GM23338 (cell line): ENCODE results near the gene KIF24. TPM values are rescaled to one million over a fixed set of nuclear protein-coding genes. Genes with fewer than 3 reads are reported as not detected.

ENCODE experiments used
- ATAC-seq: fragments of 200-7000 bp; cut with Tn5 transposase; 3 replicates; pipeline ENCODE4 v1.9.1; 2020
- DNase-seq: peaks from one replicate; pipeline ENCODE4 v3.0.0-alpha.2; 2015; ENCODE audit warnings: low spot score
- H2AFZ ChIP-seq: fragments of 200-600 bp; sonication (generic); 2 replicates; pipeline ENCODE4 v1.8.0; 2016; ENCODE audit warnings: antibody characterized with exemption, mild to moderate bottlenecking, moderate library complexity
- H3F3A ChIP-seq: fragments of 200-600 bp; sonication (generic); replicated peaks from 2 replicates; pipeline ENCODE4 v1.8.0; 2017; ENCODE audit warnings: antibody characterized with exemption, mixed run types, low read depth
- H3K27ac ChIP-seq: fragments of 200-600 bp; sonication (generic); 2 replicates; pipeline ENCODE4 v1.6.1; 2016; ENCODE audit warnings: low read depth
- H3K27me3 ChIP-seq: fragments of 200-600 bp; sonication (generic); 2 replicates; pipeline ENCODE4 v1.8.0; 2016; ENCODE audit warnings: mild to moderate bottlenecking, mixed run types, moderate library complexity; ENCODE audit not compliant: insufficient read depth
- H3K36me3 ChIP-seq: fragments of 200-600 bp; sonication (generic); 2 replicates; pipeline ENCODE4 v1.8.0; 2016; ENCODE audit warnings: mild to moderate bottlenecking; ENCODE audit not compliant: insufficient read depth
- H3K4me1 ChIP-seq: fragments of 200-600 bp; sonication (generic); 2 replicates; pipeline ENCODE4 v1.8.0; 2016; ENCODE audit warnings: mild to moderate bottlenecking, moderate library complexity; ENCODE audit not compliant: insufficient read depth
- H3K4me2 ChIP-seq: fragments of 200-600 bp; sonication (generic); 2 replicates; pipeline ENCODE4 v1.7.1; 2017; ENCODE audit warnings: mixed run types
- H3K4me3 ChIP-seq: fragments of 200-600 bp; sonication (generic); 2 replicates; pipeline ENCODE4 v1.6.1; 2016; ENCODE audit warnings: mixed run types
- H3K79me2 ChIP-seq: fragments of 200-600 bp; sonication (generic); replicated peaks from 2 replicates; pipeline ENCODE4 v1.8.0; 2017; ENCODE audit warnings: mild to moderate bottlenecking; ENCODE audit not compliant: insufficient read depth
- H3K9me2 ChIP-seq: fragments of 200-600 bp; sonication (generic); 2 replicates; pipeline ENCODE4 v1.8.0; 2017; ENCODE audit not compliant: insufficient read depth
- H4K20me1 ChIP-seq: fragments of 200-600 bp; sonication (generic); replicated peaks from 2 replicates; pipeline ENCODE4 v1.8.0; 2017; ENCODE audit warnings: mild to moderate bottlenecking; ENCODE audit not compliant: insufficient read depth
- H3K27ac Mint-ChIP-seq: 2 replicates; pipeline ENCODE4 v1.8.0; 2020; ENCODE audit warnings: inconsistent platforms, mild to moderate bottlenecking, moderate library complexity, mixed read lengths
- H3K27me3 Mint-ChIP-seq: 3 replicates; pipeline ENCODE4 v1.8.0; 2022; ENCODE audit warnings: low read depth, mild to moderate bottlenecking, moderate library complexity, mixed read lengths, inconsistent platforms; ENCODE audit not compliant: insufficient read depth, poor library complexity
- H3K36me3 Mint-ChIP-seq: 3 replicates; pipeline ENCODE4 v1.8.0; 2021; ENCODE audit warnings: low read depth, mild to moderate bottlenecking, inconsistent platforms, moderate library complexity, mixed read lengths
- H3K4me1 Mint-ChIP-seq: 3 replicates; pipeline ENCODE4 v1.8.0; 2020; ENCODE audit warnings: mild to moderate bottlenecking, inconsistent platforms, mixed read lengths
- H3K4me3 Mint-ChIP-seq: 3 replicates; pipeline ENCODE4 v1.8.0; 2021; ENCODE audit warnings: moderate library complexity, mild to moderate bottlenecking, inconsistent platforms, mixed read lengths
- H3K9me3 Mint-ChIP-seq: 3 replicates; pipeline ENCODE4 v1.8.0; 2020; ENCODE audit warnings: moderate library complexity, mild to moderate bottlenecking, inconsistent platforms, mixed read lengths
- CREB1 ChIP-seq: fragments of 250-450 bp; sonication (Bioruptor Pico); IDR thresholded peaks from 2 replicates; pipeline ENCODE4 v1.5.0; 2020; ENCODE audit warnings: low read depth, mild to moderate bottlenecking, moderate library complexity
- EZH2phosphoT487 ChIP-seq: fragments of 200-600 bp; sonication (generic); IDR thresholded peaks from one replicate; pipeline ENCODE4 v1.8.1; 2018; ENCODE audit warnings: antibody characterized with exemption; ENCODE audit not compliant: unreplicated experiment
- REST ChIP-seq: IDR thresholded peaks from one replicate; pipeline ENCODE4 v1.6.1; 2018; ENCODE audit warnings: antibody characterized with exemption; ENCODE audit not compliant: unreplicated experiment
- STAT1 ChIP-seq: IDR thresholded peaks from one replicate; pipeline ENCODE4 v1.6.1; 2016; ENCODE audit warnings: antibody characterized with exemption; ENCODE audit not compliant: unreplicated experiment
- ZNF114 ChIP-seq: fragments of 250-450 bp; sonication (Bioruptor Pico); IDR thresholded peaks from 2 replicates; pipeline ENCODE4 v1.5.0; 2020; ENCODE audit warnings: mild to moderate bottlenecking, moderate library complexity
- polyA plus RNA-seq: library from polyadenylated mRNA; unstranded; fragments of >200 nt; fragmentation: Nextera tagmentation; extraction: Ambion mirVana; gene quantifications from 2 replicates; pipeline ENCODE4 v1.2.1, GENCODE V29; 2016
- total RNA-seq: library from RNA; depleted of rRNA; stranded (reverse); fragments of >200 nt; shearing (Covaris generic); gene quantifications from 2 replicates; pipeline ENCODE4 v1.2.3, GENCODE V29; 2014
- TF ChIP-seq, protein P1 (sequence below): fragments of 250-450 bp; sonication (Bioruptor Pico); IDR thresholded peaks from 2 replicates; pipeline ENCODE4 v1.5.0; 2020; ENCODE audit warnings: mild to moderate bottlenecking, moderate library complexity
- TF ChIP-seq, protein P2 (sequence below), 2 experiments: fragments of 200-600 bp in 1 of 2; sonication (generic) in 1 of 2; conservative IDR thresholded peaks; 2 replicates each; pipeline versions ENCODE4 v1.5.1 to v1.6.1; 2016 to 2017; ENCODE audit warnings: antibody characterized with exemption in 2 of 2, low read depth in 2 of 2, mild to moderate bottlenecking in 2 of 2, moderate library complexity in 1 of 2

The KIF24 gene
- total and polyA plus RNA-seq, 2 experiments from 2014 or later: 1.3 to 4.4 TPM

GRCh38 chr9:34373749-34374148 is 44.7 kb upstream of the KIF24 start:
- H3K4me3 Mint-ChIP-seq: no peak overlapping the region; the same call in 2 of the 3 replicates
- H3K27me3 Mint-ChIP-seq: peaks cover 17% of the 10 kb centered on the region
- no peaks in the 10 kb centered on the region for H4K20me1 ChIP-seq
- H3K27ac ChIP-seq: no peak overlapping the region
- H3K4me3 ChIP-seq: no peak overlapping the region
- H3K4me1 Mint-ChIP-seq: peaks cover 21% of the 10 kb centered on the region
- peaks cover 19% of the 10 kb centered on the region for H3K4me1 ChIP-seq
- no peaks in the 10 kb centered on the region for H3K9me2 ChIP-seq
- peaks cover under 1% of the 10 kb centered on the region; the same call in 1 of the 3 replicates for H3K9me3 Mint-ChIP-seq
- H3K27me3 ChIP-seq: peaks cover 15% of the 10 kb centered on the region
- ATAC-seq: no peak
- H3K36me3 Mint-ChIP-seq: peaks cover 29% of the 10 kb centered on the region
- H3K36me3 ChIP-seq: no peaks in the 10 kb centered on the region
- no peak overlapping the region for H3K4me2 ChIP-seq
- H3F3A ChIP-seq: no peaks in the 10 kb centered on the region
- no peak for DNase-seq
- H2AFZ ChIP-seq: no peak overlapping the region
- H3K27ac Mint-ChIP-seq: no peak overlapping the region
- TF ChIP-seq, protein P1, sequence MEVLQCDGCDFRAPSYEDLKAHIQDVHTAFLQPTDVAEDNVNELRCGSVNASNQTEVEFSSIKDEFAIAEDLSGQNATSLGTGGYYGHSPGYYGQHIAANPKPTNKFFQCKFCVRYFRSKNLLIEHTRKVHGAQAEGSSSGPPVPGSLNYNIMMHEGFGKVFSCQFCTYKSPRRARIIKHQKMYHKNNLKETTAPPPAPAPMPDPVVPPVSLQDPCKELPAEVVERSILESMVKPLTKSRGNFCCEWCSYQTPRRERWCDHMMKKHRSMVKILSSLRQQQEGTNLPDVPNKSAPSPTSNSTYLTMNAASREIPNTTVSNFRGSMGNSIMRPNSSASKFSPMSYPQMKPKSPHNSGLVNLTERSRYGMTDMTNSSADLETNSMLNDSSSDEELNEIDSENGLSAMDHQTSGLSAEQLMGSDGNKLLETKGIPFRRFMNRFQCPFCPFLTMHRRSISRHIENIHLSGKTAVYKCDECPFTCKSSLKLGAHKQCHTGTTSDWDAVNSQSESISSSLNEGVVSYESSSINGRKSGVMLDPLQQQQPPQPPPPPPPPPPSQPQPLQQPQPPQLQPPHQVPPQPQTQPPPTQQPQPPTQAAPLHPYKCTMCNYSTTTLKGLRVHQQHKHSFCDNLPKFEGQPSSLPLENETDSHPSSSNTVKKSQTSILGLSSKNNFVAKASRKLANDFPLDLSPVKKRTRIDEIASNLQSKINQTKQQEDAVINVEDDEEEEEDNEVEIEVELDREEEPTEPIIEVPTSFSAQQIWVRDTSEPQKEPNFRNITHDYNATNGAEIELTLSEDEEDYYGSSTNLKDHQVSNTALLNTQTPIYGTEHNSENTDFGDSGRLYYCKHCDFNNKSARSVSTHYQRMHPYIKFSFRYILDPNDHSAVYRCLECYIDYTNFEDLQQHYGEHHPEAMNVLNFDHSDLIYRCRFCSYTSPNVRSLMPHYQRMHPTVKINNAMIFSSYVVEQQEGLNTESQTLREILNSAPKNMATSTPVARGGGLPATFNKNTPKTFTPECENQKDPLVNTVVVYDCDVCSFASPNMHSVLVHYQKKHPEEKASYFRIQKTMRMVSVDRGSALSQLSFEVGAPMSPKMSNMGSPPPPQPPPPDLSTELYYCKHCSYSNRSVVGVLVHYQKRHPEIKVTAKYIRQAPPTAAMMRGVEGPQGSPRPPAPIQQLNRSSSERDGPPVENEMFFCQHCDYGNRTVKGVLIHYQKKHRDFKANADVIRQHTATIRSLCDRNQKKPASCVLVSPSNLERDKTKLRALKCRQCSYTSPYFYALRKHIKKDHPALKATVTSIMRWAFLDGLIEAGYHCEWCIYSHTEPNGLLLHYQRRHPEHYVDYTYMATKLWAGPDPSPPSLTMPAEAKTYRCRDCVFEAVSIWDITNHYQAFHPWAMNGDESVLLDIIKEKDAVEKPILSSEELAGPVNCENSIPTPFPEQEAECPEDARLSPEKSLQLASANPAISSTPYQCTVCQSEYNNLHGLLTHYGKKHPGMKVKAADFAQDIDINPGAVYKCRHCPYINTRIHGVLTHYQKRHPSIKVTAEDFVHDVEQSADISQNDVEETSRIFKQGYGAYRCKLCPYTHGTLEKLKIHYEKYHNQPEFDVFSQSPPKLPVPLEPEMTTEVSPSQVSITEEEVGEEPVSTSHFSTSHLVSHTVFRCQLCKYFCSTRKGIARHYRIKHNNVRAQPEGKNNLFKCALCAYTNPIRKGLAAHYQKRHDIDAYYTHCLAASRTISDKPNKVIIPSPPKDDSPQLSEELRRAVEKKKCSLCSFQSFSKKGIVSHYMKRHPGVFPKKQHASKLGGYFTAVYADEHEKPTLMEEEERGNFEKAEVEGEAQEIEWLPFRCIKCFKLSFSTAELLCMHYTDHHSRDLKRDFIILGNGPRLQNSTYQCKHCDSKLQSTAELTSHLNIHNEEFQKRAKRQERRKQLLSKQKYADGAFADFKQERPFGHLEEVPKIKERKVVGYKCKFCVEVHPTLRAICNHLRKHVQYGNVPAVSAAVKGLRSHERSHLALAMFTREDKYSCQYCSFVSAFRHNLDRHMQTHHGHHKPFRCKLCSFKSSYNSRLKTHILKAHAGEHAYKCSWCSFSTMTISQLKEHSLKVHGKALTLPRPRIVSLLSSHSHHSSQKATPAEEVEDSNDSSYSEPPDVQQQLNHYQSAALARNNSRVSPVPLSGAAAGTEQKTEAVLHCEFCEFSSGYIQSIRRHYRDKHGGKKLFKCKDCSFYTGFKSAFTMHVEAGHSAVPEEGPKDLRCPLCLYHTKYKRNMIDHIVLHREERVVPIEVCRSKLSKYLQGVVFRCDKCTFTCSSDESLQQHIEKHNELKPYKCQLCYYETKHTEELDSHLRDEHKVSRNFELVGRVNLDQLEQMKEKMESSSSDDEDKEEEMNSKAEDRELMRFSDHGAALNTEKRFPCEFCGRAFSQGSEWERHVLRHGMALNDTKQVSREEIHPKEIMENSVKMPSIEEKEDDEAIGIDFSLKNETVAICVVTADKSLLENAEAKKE (CRISPR knock-in tag): no peak
- TF ChIP-seq REST (no peak), ZNF114 (CRISPR knock-in tag) (no peak), CREB1 (CRISPR knock-in tag) (no peak), EZH2phosphoT487 (no peak), STAT1 (no peak)
- TF ChIP-seq, protein P2, sequence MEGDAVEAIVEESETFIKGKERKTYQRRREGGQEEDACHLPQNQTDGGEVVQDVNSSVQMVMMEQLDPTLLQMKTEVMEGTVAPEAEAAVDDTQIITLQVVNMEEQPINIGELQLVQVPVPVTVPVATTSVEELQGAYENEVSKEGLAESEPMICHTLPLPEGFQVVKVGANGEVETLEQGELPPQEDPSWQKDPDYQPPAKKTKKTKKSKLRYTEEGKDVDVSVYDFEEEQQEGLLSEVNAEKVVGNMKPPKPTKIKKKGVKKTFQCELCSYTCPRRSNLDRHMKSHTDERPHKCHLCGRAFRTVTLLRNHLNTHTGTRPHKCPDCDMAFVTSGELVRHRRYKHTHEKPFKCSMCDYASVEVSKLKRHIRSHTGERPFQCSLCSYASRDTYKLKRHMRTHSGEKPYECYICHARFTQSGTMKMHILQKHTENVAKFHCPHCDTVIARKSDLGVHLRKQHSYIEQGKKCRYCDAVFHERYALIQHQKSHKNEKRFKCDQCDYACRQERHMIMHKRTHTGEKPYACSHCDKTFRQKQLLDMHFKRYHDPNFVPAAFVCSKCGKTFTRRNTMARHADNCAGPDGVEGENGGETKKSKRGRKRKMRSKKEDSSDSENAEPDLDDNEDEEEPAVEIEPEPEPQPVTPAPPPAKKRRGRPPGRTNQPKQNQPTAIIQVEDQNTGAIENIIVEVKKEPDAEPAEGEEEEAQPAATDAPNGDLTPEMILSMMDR (conservative IDR thresholded peaks at IDR 0.05; ENCODE audit: low read depth in 2 of 2): no peak
- no peaks in the 10 kb centered on the region for H3K79me2 ChIP-seq
